NCI-H2107 (cell line): ENCODE data around the gene NTRK3.

Experiments
- DNase-seq: peaks from one replicate; lab custom pipeline; 2025; lab: John Stamatoyannopoulos, UW

The NTRK3 gene

DNA sequence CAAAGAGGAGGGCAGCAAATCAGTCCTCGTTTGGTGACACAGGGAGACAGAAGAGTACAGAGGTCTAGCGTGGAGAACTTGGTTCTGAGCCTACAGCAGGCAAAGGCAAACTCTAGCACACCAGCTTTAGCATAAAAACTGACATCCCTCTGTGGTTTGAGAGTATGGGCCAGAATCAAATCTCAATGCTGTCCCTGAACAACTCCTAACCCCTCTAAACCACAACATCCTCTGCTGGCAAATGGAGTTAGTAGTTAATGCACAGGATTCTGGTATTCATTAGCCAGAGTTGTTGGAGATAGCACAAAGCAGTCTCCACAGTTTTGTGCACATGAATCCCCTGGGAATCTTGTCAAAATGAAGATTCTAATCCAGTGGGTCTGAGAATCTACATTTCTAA is 315.8 kb downstream of the NTRK3 start:
- no peak for DNase-seq

DNA sequence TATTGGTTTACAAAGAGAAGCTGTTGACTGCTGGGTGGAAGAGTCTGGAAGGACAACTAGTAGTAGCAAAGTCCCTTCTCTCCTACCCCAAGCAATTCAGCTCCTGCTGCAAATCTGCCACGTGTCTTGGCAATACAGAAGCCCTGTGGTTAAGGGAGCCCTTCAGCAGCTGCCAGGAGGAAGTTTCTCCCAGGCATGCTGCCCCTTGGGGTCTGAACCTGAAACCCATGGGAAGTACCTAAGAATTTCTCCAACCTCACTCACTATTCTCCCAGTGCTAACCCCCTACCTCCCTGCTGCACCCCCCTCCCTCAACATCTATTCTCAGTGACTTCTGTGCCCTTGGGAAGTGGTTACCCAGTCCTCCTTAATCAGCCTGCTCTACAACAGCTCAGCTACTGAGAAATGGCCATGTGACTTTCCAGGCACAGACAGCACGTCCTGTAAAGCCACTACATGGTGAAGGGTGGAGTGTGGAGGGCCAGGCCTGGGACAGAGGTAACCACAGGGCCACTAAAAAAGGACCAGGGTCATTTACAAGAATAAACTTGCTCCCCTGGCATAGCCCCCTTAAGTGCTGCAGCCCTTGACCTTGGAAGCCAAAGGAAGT is 316.6 kb downstream of the NTRK3 start:
- no peak for DNase-seq

DNA sequence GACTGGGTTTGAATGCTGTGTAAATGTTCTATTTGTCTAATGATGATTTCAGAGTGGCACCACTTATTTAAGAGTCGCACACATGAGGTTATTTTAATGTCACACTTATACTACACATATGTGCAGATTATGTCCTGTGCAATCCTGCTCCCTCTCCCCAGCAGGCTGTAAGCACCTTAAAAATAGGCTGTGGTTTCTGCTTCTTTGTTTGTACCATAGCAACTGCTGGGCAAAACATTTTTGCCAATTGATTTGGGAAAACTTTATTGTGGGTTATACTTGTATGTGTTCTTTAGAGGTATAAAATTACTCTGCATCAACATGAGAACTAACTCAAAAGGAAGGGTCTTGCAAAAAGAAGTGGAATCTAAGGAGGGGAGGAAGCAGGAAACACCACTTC is 318.5 kb downstream of the NTRK3 start:
- no peak for DNase-seq

DNA sequence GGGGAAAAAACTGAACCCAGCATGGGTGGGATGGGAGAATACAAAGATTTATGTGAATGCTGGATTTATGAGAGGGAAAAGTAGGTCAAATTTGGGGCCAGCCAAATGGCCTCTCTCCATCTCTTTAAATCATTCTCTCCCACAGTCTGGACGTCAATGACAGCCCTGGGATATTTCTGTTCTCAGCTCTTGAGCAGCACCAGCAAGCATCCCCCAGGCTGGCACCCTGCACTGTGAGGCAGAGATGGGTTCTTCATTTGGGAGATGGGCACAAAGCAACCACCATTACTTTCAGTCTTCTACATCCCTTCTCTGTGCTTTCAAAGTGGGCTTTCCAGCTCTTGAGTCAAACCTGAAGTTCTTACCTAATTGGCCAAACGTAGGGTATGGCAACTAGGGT is 321.0 kb downstream of the NTRK3 start:
- DNase-seq, result no peak

DNA sequence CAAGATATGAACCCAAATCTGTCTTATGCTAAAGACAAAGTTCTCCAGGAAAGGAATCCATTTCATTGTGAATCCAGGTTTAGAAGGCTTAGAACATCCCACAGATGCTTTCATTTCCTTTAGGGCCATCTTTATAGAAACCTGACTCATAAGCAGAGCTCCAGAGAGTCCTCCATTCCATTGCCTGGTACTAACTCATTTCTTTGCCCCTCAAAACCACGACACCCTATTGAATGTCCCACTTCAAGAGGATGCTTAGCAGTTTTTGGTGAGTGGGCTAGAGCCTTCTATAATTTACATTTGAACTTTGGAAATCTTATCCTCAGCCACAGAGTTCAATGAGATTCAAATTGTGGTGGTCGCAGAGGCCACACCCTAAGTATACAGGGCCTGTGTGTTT is 325.0 kb downstream of the NTRK3 start:
- no peak for DNase-seq

DNA sequence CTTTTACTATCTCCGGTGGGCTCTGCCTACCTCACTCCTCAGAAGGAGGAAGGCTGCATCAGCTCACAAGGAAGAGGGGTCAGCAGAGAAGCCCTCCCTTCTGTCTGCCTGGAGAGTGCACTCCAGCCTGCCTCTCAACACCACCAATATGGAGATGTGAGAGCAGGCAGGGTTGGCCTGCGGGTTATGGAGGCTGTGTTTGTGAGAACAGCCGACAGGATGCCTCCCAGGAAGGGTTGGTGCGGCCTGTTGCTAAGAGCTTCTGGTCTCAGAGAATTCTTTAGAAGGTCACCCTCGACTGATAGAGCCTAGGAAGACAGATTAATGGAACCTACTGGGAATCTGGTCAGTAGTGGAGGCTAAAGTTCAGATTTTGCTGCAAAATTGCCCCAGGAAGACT is 326.1 kb downstream of the NTRK3 start:
- no peak for DNase-seq

DNA sequence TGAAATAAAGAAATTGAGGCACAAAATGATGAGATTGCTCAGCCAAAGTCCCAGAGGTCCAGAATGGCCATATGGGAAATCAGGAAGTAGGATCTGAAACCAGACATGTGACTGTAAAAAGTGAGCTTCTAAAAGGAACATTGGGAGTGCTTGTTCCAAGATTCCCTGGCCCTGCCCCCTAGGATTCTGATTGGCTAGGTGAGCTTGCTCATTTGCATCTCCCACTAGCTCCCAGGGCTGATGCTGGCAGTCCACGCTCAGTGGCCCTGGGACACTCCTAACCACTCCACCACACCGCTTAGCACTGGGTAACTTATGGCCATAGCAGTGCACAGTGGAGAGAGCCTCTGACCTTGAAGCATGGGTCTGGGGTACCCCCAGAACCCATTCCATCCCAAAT is 326.7 kb downstream of the NTRK3 start:
- DNase-seq, result no peak

DNA sequence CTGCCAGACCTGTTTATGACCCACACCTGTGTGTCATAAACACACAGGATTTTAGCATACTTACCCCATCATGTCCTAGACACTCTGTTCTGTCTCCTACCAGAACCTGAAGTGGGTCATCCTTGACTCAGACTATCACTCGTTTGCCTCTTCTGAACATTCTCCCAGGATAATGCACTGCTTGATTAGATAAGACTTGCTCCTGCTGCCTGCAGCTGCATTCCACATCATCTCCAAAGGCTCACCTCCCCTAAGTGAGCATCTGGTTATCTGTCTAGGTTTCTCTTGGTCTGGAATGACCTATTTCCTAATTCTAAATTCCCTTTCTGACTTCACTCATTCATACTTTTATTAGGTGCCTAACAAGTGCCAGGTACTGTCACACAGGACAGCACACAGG is 332.1 kb downstream of the NTRK3 start:
- no peak for DNase-seq

DNA sequence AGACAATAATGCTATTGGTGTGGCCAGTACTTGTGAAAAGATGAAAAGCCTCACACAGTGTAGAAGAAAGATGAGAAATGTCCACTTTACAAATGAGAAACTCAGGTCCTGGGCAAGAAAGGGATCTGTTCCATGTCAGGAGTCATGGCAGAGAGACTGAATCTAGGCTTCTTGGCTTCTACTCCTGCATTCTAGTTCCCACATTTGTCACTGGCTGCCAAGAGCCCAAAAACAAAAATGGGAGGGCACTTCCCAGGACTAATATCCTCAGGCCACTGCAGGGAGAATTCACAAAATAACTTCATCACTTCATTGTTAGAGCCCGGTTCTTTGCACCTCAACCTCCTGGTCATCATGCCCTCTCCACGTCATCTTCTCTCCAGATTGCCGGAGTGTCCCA is 337.5 kb downstream of the NTRK3 start:
- no peak for DNase-seq

DNA sequence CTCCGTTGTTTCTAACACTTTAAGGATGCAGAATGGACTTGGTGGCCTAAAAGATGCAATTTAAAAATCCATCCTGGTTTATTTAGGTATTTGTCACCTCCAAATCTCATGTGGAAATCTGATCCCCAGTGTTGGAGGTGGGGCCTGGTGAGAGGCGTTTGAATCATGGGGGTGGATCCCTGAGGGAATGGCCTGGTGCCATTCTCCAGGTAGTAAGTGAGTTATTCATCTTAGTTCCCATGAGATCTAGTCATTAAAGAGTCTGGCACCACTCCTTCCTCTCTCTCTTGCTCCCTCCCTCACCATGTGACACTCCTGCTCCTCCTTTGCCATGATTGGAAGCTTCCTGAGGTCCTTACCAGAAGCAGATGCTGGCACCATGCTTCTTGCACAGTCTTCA is 339.1 kb downstream of the NTRK3 start:
- no peak for DNase-seq

DNA sequence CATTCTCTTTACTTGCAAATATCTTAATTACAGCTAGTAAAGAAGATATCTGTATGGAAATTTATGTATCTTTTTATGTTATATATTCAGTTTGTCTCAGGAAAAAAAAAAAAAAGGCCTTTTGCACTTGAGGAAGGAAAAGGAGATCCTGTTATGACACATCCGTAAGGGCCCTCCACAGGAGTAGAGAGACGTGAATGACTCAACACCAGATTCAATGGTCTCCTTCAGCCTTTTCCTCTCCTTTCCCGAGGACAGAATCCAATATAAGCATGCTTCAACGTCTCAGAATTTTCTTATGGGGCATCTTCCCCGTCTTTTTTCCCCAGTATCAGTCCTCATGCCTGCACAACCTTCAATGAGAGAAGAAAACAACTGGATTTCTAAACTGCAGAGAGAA is 340.3 kb downstream of the NTRK3 start:
- DNase-seq, result no peak

DNA sequence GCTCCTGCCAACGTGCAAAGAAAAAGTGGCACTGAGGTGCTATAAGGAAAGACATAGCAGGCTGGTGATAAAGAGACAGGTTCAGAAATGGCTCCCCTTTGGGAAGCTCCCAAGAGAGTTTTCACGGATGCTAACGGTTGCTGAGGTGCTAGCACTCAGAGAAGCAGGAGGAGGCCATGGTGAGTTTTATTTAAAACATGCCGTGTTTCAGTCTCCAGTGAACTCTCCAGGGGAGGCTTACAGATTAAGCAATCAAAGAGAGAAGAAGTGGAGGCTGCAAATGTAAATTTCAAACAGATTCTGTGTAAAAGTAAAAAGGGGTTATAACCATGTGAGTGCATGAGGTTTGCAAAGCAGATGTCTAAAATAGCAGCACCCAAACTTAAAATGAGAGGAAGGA is 346.2 kb downstream of the NTRK3 start:
- DNase-seq, result no peak

DNA sequence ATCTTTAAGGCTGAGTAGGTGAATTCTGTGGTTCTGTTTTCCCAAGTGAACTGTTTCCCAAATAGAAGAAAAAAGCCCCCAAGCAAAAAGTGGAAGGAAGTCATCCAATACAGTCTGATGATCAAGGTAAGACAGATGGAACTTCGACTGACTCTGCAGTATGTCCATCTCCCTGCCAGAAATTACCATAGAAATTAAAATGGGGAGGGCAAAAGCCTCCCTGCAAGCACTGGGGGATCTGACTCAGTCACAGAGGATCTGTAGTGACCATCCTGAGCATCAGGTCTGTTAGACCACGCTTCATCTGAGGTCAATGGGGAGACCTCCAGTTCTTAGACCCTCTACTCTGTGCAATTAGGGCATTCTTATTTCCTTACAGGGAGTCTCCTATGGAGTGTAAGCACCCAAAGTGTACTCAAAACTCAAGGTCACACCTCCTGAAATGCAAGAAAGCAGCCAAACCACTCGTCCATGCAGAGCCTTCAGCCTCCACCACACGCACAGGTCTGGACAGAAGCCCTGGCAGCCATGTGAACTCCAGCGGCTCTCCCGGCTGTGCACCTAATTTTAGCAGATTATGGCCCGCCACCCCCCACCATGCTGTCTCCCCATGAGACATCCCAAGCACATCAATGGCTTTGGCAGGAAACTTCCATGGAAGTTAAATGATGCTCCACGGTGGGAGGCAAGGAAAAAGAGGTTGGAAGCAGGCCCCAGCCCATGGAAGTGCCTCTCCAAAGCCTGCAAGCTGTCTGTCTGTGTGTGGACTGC is 348.7 kb downstream of the NTRK3 start:
- no peak for DNase-seq

DNA sequence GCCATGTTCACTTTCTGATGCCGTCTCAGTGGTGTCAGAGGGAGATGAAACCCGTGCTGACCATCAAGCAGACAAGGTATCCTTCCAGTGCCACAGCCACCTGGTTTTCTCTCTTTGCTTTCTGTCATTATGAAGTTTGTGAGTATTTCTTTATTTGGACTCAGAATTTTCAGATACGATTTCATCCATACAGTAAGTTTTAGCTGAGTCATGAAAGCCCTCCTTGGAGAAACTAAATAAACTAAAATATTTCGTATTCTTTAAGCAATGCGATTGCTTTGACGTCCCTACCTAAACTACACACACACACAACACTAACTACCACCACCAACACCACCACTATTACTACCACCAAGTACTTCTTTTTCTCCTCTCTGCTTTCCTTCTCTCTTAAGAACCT is 350.1 kb downstream of the NTRK3 start:
- DNase-seq, result no peak

DNA sequence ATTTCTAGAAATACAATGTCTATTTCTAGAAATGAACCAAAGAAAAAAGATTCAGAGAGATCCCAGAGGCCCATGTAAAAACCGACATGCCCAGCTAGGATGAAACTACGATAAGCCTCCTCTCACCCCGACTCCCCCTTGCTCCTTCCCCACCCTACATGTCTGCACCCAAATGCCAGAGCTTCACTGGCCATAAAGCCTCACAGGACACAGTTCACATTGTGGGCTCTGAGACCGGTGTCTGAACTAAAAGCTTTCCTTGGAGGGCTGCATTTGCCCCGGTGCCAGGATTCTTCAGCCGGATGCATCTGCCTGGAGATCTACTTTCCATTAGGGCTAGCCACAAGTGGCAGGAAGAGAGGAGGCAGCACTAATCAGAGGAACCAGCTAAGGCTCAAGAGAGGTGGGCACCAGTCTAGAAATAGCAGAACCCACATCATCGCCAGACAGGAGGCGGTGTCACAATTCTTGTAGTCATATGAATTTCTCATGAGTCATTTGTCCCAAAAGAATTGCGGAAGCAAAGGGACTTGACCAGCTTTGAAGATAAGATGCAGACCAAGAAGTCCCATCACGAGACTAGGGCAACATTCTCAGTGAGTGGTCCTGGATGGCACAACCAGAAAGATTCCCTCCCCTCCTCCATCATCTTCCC is 353.6 kb downstream of the NTRK3 start:
- DNase-seq, result no peak

DNA sequence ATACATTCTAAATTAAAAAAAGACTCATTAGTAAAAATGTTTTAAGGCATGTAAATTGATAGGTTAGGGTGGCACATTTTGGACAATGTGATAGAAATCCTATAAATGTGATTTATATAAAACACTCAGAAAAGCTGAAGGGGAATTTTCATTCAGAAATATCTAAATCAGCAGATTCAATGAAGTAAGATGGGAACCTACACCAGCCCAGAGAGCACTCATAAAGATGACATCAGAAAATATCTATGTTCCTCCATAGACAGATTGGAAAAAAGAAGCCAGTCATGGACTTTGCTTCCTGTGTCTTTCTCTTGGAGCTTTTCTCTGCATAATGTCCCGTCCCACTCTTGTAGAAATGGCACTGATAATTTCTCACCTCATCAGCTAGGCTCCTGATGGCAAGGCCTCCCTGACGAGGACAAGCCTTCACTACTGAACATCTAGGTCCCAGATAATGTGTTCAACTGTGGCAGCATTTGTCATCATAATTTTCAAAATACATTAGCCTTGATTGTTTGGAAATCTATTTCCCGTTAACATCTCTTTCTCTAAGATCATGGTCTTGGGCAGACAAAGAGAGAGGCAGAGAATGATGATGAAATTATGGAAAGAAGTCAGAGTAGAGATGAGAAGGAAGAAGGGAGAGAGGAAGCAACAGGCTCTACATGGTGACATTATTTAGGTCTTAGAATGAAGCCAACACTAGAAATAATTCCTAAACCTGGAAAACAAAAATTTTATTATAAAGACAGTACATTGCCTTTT is 354.4 kb downstream of the NTRK3 start:
- no peak for DNase-seq

DNA sequence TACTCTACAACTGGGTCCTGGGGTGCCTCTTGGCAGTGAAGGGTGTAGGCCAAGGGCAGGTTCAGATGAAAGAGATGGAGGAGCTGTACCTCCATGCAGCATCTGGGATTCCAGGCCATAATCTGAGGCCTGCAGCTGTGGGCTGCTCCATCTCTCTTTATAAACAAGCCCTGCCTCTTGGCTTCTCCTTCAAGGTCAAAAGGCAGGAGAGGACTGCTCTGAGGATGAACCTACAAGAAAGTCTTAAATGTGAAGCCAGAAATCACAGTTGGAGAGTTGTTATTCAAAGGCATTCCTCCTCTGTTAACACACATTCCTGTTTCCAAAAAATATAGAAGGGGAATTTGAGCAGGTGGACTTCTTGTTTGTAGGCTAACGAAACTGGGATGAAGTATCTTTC is 355.5 kb downstream of the NTRK3 start:
- DNase-seq, result no peak

DNA sequence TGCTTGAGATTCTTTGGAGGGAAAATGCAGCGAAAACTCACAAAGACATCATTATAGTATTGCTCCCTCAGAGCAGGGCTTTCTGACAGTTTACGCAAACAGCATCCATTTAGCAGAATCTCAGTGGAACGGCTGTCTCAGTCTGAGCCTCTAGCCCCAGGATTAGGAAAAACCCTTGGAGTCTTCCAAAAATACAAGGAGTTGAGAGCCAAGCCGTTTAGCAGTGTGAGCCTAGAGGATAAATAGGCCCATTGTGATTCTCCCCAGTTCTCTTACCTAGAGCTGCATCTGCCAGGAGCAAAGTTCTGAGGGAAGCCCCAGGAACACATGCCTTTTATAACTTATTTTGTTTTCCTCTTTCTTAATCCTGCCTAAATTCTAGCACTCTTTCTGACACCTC is 359.6 kb downstream of the NTRK3 start:
- no peak for DNase-seq

DNA sequence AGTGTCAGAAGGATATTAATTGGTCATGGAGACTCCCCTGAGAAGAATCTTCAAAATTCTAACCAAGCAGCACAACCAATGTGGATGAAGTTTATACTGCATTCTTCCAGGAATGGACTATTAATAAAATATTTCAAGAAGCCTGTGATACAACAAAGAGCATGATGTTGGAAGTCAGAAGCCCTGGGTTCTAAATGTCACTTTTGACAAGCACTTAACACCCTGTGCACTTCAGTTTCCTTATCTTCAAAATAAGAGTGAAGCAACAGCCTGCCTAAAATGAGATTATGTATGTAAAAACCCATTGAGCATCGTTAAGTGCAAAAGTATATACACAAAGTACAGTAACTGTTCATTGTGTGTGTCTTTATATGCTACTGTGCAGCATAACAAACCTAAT is 369.4 kb downstream of the NTRK3 start:
- DNase-seq, result no peak

DNA sequence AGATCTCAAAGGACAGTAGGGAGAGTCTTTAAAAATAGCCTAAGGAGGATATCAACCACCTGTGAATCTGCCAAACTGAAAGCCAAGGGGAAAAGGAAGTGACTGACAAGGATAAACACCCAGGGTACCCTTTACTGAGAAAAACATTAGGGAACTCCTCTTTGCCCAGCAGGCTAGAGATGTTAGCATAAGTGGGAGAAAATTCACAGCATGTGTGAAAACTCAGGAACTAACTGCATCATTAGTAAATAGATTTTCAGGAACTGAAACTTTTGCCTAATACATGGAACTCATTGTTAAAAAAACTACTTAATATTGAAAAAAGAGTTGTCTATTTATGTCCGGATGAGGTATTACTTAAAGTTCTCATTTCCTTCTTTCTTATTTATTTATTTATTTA is 375.5 kb downstream of the NTRK3 start:
- no peak for DNase-seq

DNA sequence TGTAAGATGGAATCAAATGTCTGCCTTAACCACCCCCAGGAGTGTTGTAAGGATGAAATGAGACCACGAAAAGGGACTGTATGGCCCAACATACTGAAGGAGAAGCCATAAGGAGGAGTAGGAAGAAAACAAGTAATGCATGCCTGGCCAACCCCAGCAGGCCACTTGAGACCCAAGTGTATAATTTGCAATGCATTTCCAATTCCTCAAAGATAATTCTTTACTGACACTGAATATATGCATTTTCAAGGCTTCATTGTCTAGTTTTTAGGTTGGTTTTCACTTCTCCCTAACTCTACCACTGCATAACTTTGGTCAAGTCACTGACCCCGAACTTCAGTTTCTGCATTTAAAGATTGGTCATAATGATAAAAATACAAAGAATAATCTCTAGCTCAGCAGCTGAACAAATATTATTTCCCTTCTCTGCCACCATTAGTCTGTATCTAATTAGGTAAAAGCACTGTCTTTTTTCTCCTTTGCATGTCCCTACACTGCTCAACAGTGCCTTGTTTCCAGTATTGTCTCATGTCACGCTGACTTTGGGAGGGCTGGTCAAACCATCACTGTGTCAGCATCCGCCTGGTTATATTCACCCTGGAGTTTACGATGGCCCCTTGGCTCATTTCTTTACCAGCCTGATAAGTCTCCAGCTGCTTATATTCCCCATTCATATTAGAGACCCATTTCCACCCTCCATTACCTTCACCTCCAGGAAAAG is 378.6 kb downstream of the NTRK3 start:
- DNase-seq, result no peak

DNA sequence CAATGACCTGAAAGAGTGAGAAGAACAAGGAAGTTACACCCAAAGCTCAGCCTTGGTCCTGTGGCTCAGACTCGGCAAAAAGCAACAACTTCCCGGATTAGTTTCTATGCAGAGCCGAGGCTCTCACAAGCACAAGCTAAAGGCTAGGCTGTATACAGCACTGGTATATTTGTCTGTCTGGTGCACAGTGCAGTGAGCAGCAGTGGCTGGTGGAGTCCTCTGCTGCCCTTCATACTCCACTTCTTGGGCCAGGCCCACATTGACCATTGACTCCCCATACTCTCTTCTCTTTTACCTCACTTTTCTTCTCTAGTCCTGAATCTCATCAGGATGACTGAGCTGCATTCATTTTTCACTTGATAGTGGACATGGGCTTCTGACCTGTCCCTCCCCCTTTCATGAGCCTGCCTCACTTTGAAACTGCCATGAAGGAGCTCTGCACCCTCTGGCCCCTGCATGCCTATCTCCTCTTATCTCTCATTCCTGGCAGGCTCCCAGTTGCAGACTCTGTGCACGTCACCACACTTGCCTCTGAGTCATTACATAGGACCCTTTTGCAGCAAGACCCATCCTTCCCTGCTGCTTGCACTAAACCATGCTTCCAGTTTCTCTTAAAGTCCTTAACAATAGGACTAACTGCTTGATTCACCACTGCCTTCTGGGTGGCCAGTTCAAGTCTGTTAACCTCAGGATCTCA is 379.3 kb downstream of the NTRK3 start:
- DNase-seq, result no peak
